CD4-positive, alpha-beta memory T cell (primary cell): ENCODE data around the gene L3MBTL4. TPM values are rescaled to one million over a fixed set of nuclear protein-coding genes. Genes with fewer than 3 reads are reported as not detected.

Experiments used
- CTCF ChIA-PET: fragments of 350-600 bp; sonication (Branson Sonifier 250); formaldehyde crosslinking; loops from one replicate; lab custom pipeline; 2021; ENCODE audit warnings: inconsistent platforms; ENCODE audit not compliant: partially characterized antibody; lab: Charles Lee
- POLR2A ChIA-PET: fragments of 350-600 bp; sonication (Branson Sonifier 250); formaldehyde crosslinking; loops from one replicate; lab custom pipeline; 2021; ENCODE audit not compliant: partially characterized antibody; lab: Charles Lee
- DNase-seq, 5 donors: peaks; one replicate each; pipeline versions ENCODE4 v3.0.0 to v3.0.0-alpha.2; 2020 to 2022; ENCODE audit warnings: mixed read lengths in 1 of 5
- H3K27ac ChIP-seq: one replicate; pipeline ENCODE4 v1.7.0; 2013; ENCODE audit warnings: low read depth, low read length
- H3K27me3 ChIP-seq: 2 replicates; pipeline ENCODE4 v1.7.0; 2013; ENCODE audit warnings: mild to moderate bottlenecking, low read length, moderate library complexity; ENCODE audit not compliant: insufficient read depth
- H3K36me3 ChIP-seq: 2 replicates; pipeline ENCODE4 v1.7.0; 2013; ENCODE audit warnings: mild to moderate bottlenecking, low read length, moderate library complexity; ENCODE audit not compliant: insufficient read depth
- H3K4me1 ChIP-seq: 2 replicates; pipeline ENCODE4 v1.7.0; 2013; ENCODE audit warnings: mild to moderate bottlenecking, low read length, moderate library complexity; ENCODE audit not compliant: insufficient read depth
- H3K4me3 ChIP-seq, 2 donors: one replicate each; pipeline ENCODE4 v1.7.0; 2013; ENCODE audit warnings: low read length in 2 of 2, mild to moderate bottlenecking in 1 of 2
- H3K9me3 ChIP-seq, 2 donors: one replicate each; pipeline ENCODE4 v1.7.0; 2013; ENCODE audit warnings: low read length in 2 of 2, control low read depth in 1 of 2; ENCODE audit not compliant: control insufficient read depth in 1 of 2
- H3K27ac Mint-ChIP-seq, 7 donors: one replicate each; pipeline ENCODE4 v1.8.0; 2020 to 2021; ENCODE audit warnings: mixed read lengths in 7 of 7, mild to moderate bottlenecking in 6 of 7, inconsistent platforms in 3 of 7, moderate library complexity in 3 of 7
- H3K27me3 Mint-ChIP-seq, 2 donors: one replicate each; pipeline ENCODE4 v1.8.0; 2020 to 2021; ENCODE audit warnings: mixed read lengths in 2 of 2
- H3K36me3 Mint-ChIP-seq, 2 donors: one replicate each; pipeline ENCODE4 v1.8.0; 2020 to 2021; ENCODE audit warnings: mixed read lengths in 2 of 2, inconsistent platforms in 1 of 2, mild to moderate bottlenecking in 1 of 2
- H3K4me1 Mint-ChIP-seq, 4 donors: one replicate each; pipeline ENCODE4 v1.8.0; 2020 to 2021; ENCODE audit warnings: mixed read lengths in 4 of 4, mild to moderate bottlenecking in 1 of 4
- H3K4me3 Mint-ChIP-seq, 8 donors: one replicate each; pipeline ENCODE4 v1.8.0; 2020 to 2021; ENCODE audit warnings: mixed read lengths in 8 of 8, mild to moderate bottlenecking in 7 of 8, moderate library complexity in 6 of 8, inconsistent platforms in 3 of 8
- H3K9me3 Mint-ChIP-seq, 8 donors: one replicate each; pipeline ENCODE4 v1.8.0; 2020 to 2021; ENCODE audit warnings: mixed read lengths in 8 of 8, mild to moderate bottlenecking in 5 of 8, inconsistent platforms in 3 of 8, moderate library complexity in 1 of 8
- intact Hi-C: fragments of 100-400 bp; cut with micrococcal nuclease; formaldehyde crosslinking; loops from one replicate; pipeline ENCODE4 v1.15.1; 2023
- polyA plus RNA-seq, 2 donors: library from polyadenylated mRNA; unstranded; fragments of 300-500 nt; fragmentation: Illumina TruSeq; gene quantifications; one replicate each; pipeline ENCODE4 v1.2.3, GENCODE V29; 2021
- total RNA-seq, 2 experiments: library from RNA; stranded (reverse); gene quantifications; one replicate each; pipeline ENCODE4 v1.2.3, GENCODE V29; 2021

The L3MBTL4 gene
- total and polyA plus RNA-seq, 4 experiments from 2014 or later: 0.49 to 0.53 TPM; not detected in 2

- Histone ChIP-seq H3K9me3 (no peaks in the 10 kb centered on the region), H3K27ac (no peak overlapping the region), H3K4me1 (no peaks in the 10 kb centered on the region), H3K36me3 (no peaks in the 10 kb centered on the region), H3K4me3 (no peak overlapping the region), H3K27me3 (no peaks in the 10 kb centered on the region)
- H3K4me3 Mint-ChIP-seq: no peak overlapping the region
- DNase-seq: no peak
- no peaks in the 10 kb centered on the region for H3K36me3 Mint-ChIP-seq
- no peaks in the 10 kb centered on the region for H3K4me1 Mint-ChIP-seq
- H3K9me3 Mint-ChIP-seq: peaks cover 6 to 28% (median 20%) of the 10 kb centered on the region in 8 donors
- CTCF ChIA-PET: no interaction called here
- POLR2A ChIA-PET: no interaction called here
- no peak overlapping the region for H3K27ac Mint-ChIP-seq
- intact Hi-C loops: no loop called here
- H3K27me3 Mint-ChIP-seq: no peaks in the 10 kb centered on the region
Observed at GRCh38 chr18:6044773-6045172, 369.9 kb downstream of the L3MBTL4 start.

- H3K36me3 Mint-ChIP-seq: no peaks in the 10 kb centered on the region
- Histone ChIP-seq H3K27ac (no peak overlapping the region), H3K9me3 (no peaks in the 10 kb centered on the region), H3K4me3 (no peak overlapping the region), H3K27me3 (no peaks in the 10 kb centered on the region), H3K36me3 (no peaks in the 10 kb centered on the region), H3K4me1 (no peaks in the 10 kb centered on the region)
- no peak overlapping the region for H3K27ac Mint-ChIP-seq
- no peak overlapping the region for H3K4me3 Mint-ChIP-seq
- POLR2A ChIA-PET: no interaction called here
- CTCF ChIA-PET: no interaction called here
- intact Hi-C loops: no loop called here
- DNase-seq: no peak
- H3K27me3 Mint-ChIP-seq: no peaks in the 10 kb centered on the region
- peaks cover 6 to 28% (median 21%) of the 10 kb centered on the region in 8 donors for H3K9me3 Mint-ChIP-seq
- no peaks in the 10 kb centered on the region for H3K4me1 Mint-ChIP-seq
Observed at GRCh38 chr18:6044319-6044718, 370.4 kb downstream of the L3MBTL4 start.

DNA sequence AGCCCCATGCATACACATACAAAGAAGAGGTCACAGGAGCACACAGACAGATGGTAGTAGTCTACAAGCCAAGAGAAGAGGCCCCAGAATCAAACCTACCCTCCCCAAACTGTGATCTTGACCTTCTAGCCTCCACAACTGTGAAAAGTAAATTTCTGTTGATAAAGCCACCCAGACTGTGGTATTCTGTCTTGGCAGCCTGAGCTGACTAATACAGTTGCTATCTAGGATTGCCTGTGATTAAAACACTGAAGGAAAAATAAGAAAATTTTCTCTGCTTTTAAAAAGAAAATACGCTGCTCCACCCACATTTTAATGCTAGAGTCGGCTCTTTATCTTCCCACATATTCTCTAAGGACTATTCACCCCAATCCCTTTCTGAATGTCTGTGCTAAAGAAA, 375.7 kb downstream of the L3MBTL4 start:
- CTCF ChIA-PET: no interaction called here

GRCh38 chr18:6031442-6031841, 383.3 kb downstream of the L3MBTL4 start:
- Mint-ChIP-seq H3K27ac (no peak overlapping the region), H3K4me1 (no peaks in the 10 kb centered on the region), H3K27me3 (no peaks in the 10 kb centered on the region), H3K36me3 (no peaks in the 10 kb centered on the region), H3K9me3 (peaks cover 0 to 8% (median 5%) of the 10 kb centered on the region in 8 donors), H3K4me3 (no peak overlapping the region)
- ChIA-PET CTCF (no interaction called here), POLR2A (no interaction called here)
- no peak overlapping the region for H3K4me3 ChIP-seq
- no peaks in the 10 kb centered on the region for H3K4me1 ChIP-seq
- DNase-seq: no peak
- H3K9me3 ChIP-seq: no peaks in the 10 kb centered on the region
- intact Hi-C loops: no loop called here
- H3K27ac ChIP-seq: no peak overlapping the region
- no peaks in the 10 kb centered on the region for H3K27me3 ChIP-seq
- no peaks in the 10 kb centered on the region for H3K36me3 ChIP-seq

More for the DNA sequence above, 375.7 kb downstream of the L3MBTL4 start:
- no peak overlapping the region for H3K4me3 Mint-ChIP-seq
- no peaks in the 10 kb centered on the region for H3K4me1 Mint-ChIP-seq
- no peak for DNase-seq
- no peak overlapping the region for H3K27ac ChIP-seq
- no peaks in the 10 kb centered on the region for H3K36me3 ChIP-seq
- intact Hi-C loops: no loop called here
- POLR2A ChIA-PET: no interaction called here
- no peaks in the 10 kb centered on the region for H3K27me3 Mint-ChIP-seq
- no peaks in the 10 kb centered on the region for H3K4me1 ChIP-seq
- peaks cover 0 to 1% of the 10 kb centered on the region in 2 donors for H3K36me3 Mint-ChIP-seq
- peaks cover 3 to 30% (median 14%) of the 10 kb centered on the region in 8 donors for H3K9me3 Mint-ChIP-seq
- no peaks in the 10 kb centered on the region for H3K9me3 ChIP-seq
- H3K4me3 ChIP-seq: no peak overlapping the region
- no peak overlapping the region for H3K27ac Mint-ChIP-seq
- no peaks in the 10 kb centered on the region for H3K27me3 ChIP-seq

DNA sequence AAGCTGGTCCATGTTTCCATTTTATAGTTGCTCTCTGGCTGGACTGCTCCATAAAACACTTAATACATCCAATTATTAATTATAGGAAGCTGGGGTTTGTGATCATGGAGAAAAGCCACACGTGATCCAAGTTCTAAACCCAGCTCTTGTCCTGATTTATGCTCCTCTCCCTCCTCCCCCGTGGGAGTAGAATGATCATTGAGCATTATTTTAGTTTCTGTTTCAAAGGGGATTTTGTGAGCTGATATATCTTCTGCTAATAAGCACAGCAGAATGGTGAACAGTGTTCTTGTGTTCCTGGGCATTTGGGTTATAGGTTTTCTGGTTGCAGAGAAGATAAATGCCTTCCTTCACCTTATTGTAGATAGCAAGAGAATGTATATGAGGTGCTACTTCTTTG, 383.7 kb downstream of the L3MBTL4 start:
- CTCF ChIA-PET: no interaction called here
- DNase-seq: no peak
- Histone ChIP-seq H3K9me3 (no peaks in the 10 kb centered on the region), H3K27me3 (no peaks in the 10 kb centered on the region), H3K4me3 (no peak overlapping the region), H3K4me1 (no peaks in the 10 kb centered on the region), H3K36me3 (no peaks in the 10 kb centered on the region), H3K27ac (no peak overlapping the region)
- H3K4me1 Mint-ChIP-seq: no peaks in the 10 kb centered on the region
- H3K4me3 Mint-ChIP-seq: no peak overlapping the region
- intact Hi-C loops: no loop called here
- no peaks in the 10 kb centered on the region for H3K27me3 Mint-ChIP-seq
- H3K9me3 Mint-ChIP-seq: peaks cover 0 to 4% (median 2%) of the 10 kb centered on the region in 8 donors
- no peaks in the 10 kb centered on the region for H3K36me3 Mint-ChIP-seq
- POLR2A ChIA-PET: no interaction called here
- H3K27ac Mint-ChIP-seq: no peak overlapping the region

DNA sequence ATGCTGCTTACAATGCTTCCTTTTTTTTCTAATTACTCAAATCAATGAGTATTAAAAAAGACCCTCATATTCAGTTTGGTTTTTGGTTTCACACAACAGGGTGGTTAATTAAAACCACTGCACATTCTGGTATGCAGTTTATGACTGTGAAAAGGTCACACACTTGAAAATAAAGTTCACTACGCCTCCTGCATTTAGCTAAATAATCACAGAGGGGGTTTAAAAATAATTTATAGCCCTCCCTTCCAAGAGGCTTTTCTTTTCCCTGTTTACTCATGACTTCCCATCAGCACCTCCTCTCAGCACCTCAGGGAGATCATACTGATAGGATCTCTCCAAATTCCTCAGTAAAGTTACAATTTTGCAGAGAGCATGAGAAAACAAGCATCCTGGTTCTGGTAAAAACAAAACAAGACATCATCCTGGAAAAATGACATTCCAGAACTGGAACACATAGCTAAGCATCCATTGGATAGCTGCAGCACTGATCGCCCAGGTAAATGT, 389.9 kb downstream of the L3MBTL4 start:
- H3K4me1 ChIP-seq: no peaks in the 10 kb centered on the region
- Mint-ChIP-seq H3K9me3 (peaks cover 0 to 4% (median 1%) of the 10 kb centered on the region in 8 donors), H3K36me3 (no peaks in the 10 kb centered on the region), H3K4me3 (no peak overlapping the region), H3K27me3 (no peaks in the 10 kb centered on the region), H3K4me1 (peaks cover 0 to 4% (median 0%) of the 10 kb centered on the region in 4 donors), H3K27ac (no peak overlapping the region)
- intact Hi-C loops: no loop called here
- CTCF ChIA-PET: no interaction called here
- no peak overlapping the region for H3K27ac ChIP-seq
- no peaks in the 10 kb centered on the region for H3K9me3 ChIP-seq
- no peaks in the 10 kb centered on the region for H3K27me3 ChIP-seq
- no peaks in the 10 kb centered on the region for H3K36me3 ChIP-seq
- POLR2A ChIA-PET: no interaction called here
- DNase-seq: no peak
- H3K4me3 ChIP-seq: no peak overlapping the region

DNA sequence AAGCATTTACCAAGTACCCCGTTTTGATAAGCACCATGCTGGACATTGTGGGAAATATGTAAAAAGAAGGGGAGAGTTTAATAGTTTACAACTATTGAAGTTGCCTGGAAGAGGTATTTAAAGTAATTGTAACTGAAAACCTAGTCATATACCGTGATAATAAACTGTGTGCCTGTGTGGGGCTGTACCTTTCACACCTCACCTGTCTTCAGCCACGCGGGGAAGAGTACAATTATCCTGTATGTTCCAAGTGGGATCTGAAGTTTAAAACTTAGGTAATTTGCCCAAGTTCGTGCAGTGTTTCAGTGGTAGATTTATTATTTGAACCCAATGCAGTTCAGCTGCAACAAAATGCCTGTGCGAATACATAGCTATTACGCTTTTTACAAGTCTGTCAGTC, 391.2 kb downstream of the L3MBTL4 start:
- intact Hi-C loops: no loop called here
- Histone ChIP-seq H3K27me3 (no peaks in the 10 kb centered on the region), H3K9me3 (no peaks in the 10 kb centered on the region), H3K4me3 (no peak overlapping the region), H3K27ac (no peak overlapping the region), H3K4me1 (no peaks in the 10 kb centered on the region), H3K36me3 (no peaks in the 10 kb centered on the region)
- POLR2A ChIA-PET: no interaction called here
- Mint-ChIP-seq H3K4me3 (no peak overlapping the region), H3K36me3 (no peaks in the 10 kb centered on the region), H3K27ac (no peak overlapping the region), H3K27me3 (no peaks in the 10 kb centered on the region), H3K4me1 (peaks cover 0 to 4% (median 0%) of the 10 kb centered on the region in 4 donors), H3K9me3 (peaks cover 0 to 4% (median 1%) of the 10 kb centered on the region in 8 donors)
- no peak for DNase-seq
- CTCF ChIA-PET: no interaction called here

DNA sequence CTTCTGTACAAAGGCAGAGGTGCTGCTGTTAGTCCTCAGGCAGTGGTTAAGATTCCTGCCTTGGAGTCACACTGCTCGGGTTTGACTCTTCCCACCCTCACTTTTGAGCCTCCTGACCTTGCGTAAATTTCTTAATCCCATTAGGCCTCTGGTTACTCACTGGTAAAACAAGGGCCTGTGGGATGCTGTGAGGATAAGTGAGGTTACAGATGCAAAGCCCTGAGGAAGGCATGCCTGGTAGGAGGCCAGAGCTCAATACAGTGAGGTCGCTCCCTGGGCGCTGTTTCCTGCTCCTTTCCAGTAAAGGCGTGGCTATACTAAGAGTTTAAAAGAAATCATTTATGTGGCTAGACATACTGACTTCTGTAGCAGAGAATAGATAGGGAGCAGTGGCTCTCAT, 391.9 kb downstream of the L3MBTL4 start:
- CTCF ChIA-PET: no interaction called here
- H3K27me3 Mint-ChIP-seq: no peaks in the 10 kb centered on the region
- no peaks in the 10 kb centered on the region for H3K9me3 ChIP-seq
- POLR2A ChIA-PET: no interaction called here
- H3K4me1 Mint-ChIP-seq: peaks cover 0 to 4% (median 0%) of the 10 kb centered on the region in 4 donors
- H3K27ac ChIP-seq: no peak overlapping the region
- H3K27ac Mint-ChIP-seq: no peak overlapping the region
- no peaks in the 10 kb centered on the region for H3K4me1 ChIP-seq
- H3K36me3 Mint-ChIP-seq: no peaks in the 10 kb centered on the region
- intact Hi-C loops: no loop called here
- no peaks in the 10 kb centered on the region for H3K36me3 ChIP-seq
- no peak overlapping the region for H3K4me3 Mint-ChIP-seq
- peaks cover 0 to 4% (median 1%) of the 10 kb centered on the region in 8 donors for H3K9me3 Mint-ChIP-seq
- no peak overlapping the region for H3K4me3 ChIP-seq
- no peak for DNase-seq
- H3K27me3 ChIP-seq: no peaks in the 10 kb centered on the region
